ENCODE results near the gene FGFR3. TPM values are rescaled to one million over a fixed set of nuclear protein-coding genes. Genes with fewer than 3 reads are reported as not detected.

FGFR3 gene
- total RNA-seq, 8 experiments from 2014 or later = 0.76 to 39.4 (median 10.8) TPM

DNA sequence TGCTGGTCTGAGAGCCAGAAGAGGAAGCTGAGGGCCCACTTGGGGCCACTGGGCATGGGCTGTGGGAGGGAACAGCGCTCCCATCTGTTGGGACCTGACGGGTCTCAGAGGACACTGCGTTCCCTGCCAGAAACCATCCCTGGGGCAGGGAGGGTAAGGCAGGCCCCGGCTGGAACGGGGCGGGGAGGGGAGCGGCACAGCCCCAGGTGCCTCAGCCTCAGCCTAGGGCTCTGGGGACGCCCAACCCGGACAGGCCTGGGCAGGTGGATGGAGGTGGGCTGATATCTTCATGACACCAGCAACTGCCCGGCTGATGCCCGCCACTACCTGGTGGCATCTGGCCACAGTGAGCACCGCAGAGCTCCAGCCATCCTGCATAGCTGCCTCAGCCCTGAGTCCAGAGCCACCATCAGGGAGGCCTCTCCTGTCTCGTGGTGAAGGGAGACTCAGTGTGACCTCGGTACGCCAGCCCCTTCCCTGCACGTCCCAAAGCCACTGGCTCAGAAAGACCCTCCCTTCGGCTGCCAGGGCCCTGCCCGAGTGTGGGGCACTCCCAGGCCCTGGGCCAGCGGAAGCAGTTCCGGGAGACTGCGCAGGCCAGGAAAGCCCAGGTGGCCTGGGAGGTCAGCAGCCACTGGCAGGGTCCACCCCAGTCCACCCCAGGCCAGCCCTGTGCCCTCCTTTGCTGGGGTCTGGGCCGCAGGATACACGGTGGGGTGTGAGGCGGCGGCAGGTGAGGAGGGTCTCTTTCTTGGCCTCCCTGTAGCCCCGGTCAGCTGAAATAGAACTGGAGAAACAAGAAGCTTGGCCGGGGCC, 34.6 kb upstream of the FGFR3 start:
- in situ Hi-C loops (cut with MboI; ENCODE audit: low pct_unique_long_range_greater_than_20kb in 2 of 9, low sequenced_read_pairs in 9 of 9, unreplicated experiment in 9 of 9) = loop anchor here in 1 of 9 experiments (10.0 kb wide), 1 partner anchor 56 kb away; no protein-coding TSS in a partner anchor
- WGBS, 10 experiments = 94 to 100% (median 100%) methylated on average over 1 to 10 of the region's 27 CpGs; no CpG with 5 or more reads in 5 of the 10 experiments

DNA sequence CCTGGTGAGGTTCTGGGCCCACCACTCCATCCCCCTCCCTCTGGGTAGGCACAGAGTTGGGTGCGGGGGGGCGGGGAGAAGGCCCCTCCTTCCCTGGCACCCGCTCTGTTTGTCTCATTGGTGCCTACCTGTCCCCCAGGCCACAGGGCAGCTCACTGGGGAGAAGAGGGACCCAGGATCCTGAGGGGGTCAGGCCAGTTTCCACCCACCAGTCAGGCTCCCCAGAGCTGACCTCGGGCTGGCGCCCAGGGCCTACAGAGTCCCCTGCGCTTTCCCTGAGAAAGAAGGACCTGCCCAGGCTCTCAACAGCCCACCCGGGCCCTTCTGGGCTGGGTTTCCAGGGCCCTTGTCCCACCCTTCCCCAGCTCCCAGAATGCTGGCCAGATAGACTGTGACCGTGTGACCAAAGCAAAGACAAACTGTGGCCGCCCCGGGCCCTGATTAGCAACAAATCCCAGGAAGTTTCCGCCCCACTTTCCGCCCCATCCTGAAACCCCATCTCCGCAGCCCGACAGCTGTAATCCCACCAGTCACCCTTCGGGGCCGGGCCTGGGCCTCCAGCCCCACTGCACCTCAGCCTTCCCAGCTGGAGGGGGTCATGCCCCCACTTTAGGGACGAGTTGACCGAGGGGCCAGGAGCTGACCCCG, 33.8 kb upstream of the FGFR3 start:
- 88% methylated on average over 5 of the region's 19 CpGs; no CpG with 5 or more reads in 9 of the 10 experiments for WGBS, 10 experiments
- ATAC-seq (replicated peaks in 6 of 8) = no peak
- Histone ChIP-seq H3K4me3 (no peak overlapping the region), H3K4me1 (replicated peaks in 1 of 2) (peaks cover 46 to 61% of the 10 kb centered on the region in 2 donors), H3K27ac (peak overlapping the region in 1 of 2 donors; percentile 88)
- in situ Hi-C loops (cut with MboI; ENCODE audit: low pct_unique_long_range_greater_than_20kb in 2 of 9, low sequenced_read_pairs in 9 of 9, unreplicated experiment in 9 of 9) = loop anchor here in 1 of 9 experiments (10.0 kb wide), 1 partner anchor 56 kb away; no protein-coding TSS in a partner anchor

More for the DNA sequence above, 34.6 kb upstream of the FGFR3 start:
- peaks cover 42 to 62% of the 10 kb centered on the region in 2 donors for H3K4me1 ChIP-seq (replicated peaks in 1 of 2)
- ATAC-seq (replicated peaks in 6 of 8) = no peak
- H3K4me3 ChIP-seq = no peak overlapping the region
- H3K27ac ChIP-seq = peak overlapping the region in 1 of 2 donors; percentile 38

DNA sequence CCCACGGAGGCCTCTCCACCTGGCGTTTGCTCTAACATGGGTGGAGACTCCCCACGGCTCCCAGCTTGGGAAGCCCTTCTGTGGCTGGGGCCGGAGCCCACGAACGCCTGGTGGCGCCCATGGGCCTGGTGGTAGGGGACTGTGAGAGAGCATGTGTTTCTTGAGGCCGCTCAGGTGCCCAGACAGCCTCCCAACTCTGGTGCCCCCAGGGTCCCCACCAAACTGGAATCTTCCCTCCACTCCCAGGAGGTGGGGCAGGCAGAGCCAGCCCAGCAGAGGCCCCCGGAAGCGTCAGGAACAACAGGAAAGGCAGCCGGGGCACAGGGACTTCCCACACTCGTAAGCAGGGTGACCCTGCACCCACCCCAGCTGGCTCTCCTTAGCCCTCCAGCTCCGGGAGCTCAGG, 33.3 kb upstream of the FGFR3 start:
- peak in 3 of 8 experiments; percentile 11 to 19 (median 15) for ATAC-seq (replicated peaks in 6 of 8)
- WGBS, 10 experiments = 20 to 100% (median 75%) methylated on average over 1 to 3 of the region's 13 CpGs; no CpG with 5 or more reads in 6 of the 10 experiments
- in situ Hi-C loops (cut with MboI; ENCODE audit: low pct_unique_long_range_greater_than_20kb in 2 of 9, low sequenced_read_pairs in 9 of 9, unreplicated experiment in 9 of 9) = loop anchor here in 1 of 9 experiments (10.0 kb wide), 1 partner anchor 55 kb away; no protein-coding TSS in a partner anchor
- Histone ChIP-seq H3K27ac (peak overlapping the region in 1 of 2 donors; percentile 88), H3K4me3 (no peak overlapping the region), H3K4me1 (replicated peaks in 1 of 2) (peaks cover 46 to 61% of the 10 kb centered on the region in 2 donors)

GRCh38 chr4:1760521-1761071, 32.5 kb upstream of the FGFR3 start:
- H3K4me1 ChIP-seq (replicated peaks in 1 of 2) = peaks cover 46 to 63% of the 10 kb centered on the region in 2 donors
- WGBS, 10 experiments = 40% methylated on average over 1 of the region's 25 CpGs; no CpG with 5 or more reads in 9 of the 10 experiments

DNA sequence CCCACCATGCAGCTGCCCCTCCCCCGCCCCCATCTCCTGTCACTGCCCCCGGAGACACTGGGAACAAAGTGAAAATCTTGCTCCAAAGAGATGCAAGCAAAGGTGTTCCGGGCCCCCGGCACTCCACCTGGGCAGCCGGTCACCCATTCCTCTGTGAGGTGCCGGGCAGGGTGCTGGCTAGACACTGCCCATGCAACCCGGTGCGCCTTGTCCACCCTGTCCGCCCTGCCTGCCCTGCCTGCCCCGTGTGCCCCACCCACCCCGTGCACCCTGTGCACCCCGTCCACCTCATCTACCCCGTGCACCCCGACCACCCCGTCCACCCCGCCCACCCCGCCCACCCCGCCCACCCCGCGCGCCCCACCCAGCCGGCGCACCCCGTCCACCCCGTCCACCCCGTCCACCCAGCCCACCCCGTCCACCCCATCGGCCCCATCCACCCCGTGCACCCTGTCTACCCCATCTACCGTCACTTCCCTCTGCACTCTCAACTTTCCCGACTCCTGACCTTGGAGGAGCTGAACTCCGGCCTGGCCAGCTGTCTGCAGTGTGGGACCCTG, 31.9 kb upstream of the FGFR3 start:
- WGBS, 10 experiments = no CpG with 5 or more reads among the region's 32 CpGs
- Histone ChIP-seq H3K27ac (no peak overlapping the region), H3K4me3 (no peak overlapping the region), H3K4me1 (replicated peaks in 1 of 2) (peaks cover 47 to 65% of the 10 kb centered on the region in 2 donors)
- ATAC-seq (replicated peaks in 6 of 8) = peak in 4 of 8 experiments; percentile 1 to 4 (median 2)
- in situ Hi-C loops (cut with MboI; ENCODE audit: low pct_unique_long_range_greater_than_20kb in 2 of 9, low sequenced_read_pairs in 9 of 9, unreplicated experiment in 9 of 9) = no loop called here

More at GRCh38 chr4:1760521-1761071, 32.5 kb upstream of the FGFR3 start:
- peak in 5 of 8 experiments; percentile 80 to 87 (median 82) for ATAC-seq (replicated peaks in 6 of 8)
- in situ Hi-C loops (cut with MboI; ENCODE audit: low pct_unique_long_range_greater_than_20kb in 2 of 9, low sequenced_read_pairs in 9 of 9, unreplicated experiment in 9 of 9) = no loop called here
- Histone ChIP-seq H3K4me3 (no peak overlapping the region), H3K27ac (peak overlapping the region in 1 of 2 donors; percentile 88)

DNA sequence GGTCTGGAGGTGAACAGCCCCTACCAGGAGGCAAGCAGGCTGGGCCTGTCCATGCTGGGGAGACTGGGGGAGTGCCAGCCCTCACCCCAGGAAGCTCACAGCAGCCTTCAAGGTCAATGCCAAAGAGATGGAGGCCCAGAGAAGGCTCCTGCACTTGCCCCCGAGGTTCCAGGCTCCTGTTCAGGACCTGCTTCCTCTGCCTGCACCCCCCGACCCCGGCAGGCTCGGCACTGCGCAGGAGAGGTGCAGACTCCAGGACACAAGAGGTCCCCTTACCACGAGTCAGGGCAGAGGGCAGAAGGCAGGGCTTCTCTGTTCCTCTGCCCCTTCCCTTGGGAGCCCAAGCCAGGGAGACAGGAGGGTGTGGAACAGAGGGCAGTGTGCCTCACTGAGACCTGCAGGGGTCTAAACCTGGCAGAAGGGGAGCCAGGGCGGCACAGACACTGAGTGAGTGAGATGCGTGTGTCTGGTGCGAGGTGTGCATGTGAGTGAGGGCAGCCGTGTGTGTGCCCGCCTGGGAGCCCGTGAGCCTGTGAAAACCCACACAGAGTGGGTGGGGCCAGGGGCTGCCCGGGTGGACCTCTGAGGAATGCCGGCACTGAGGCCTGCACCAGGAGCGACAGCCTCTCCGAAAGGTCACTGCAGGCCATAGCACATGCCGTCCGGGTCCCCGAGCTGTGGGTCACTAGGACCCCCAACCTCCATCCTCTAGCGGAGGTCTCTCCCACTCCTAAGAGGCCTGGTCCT, 30.7 kb upstream of the FGFR3 start:
- H3K4me1 ChIP-seq (replicated peaks in 1 of 2) = peaks cover 56 to 69% of the 10 kb centered on the region in 2 donors
- in situ Hi-C loops (cut with MboI; ENCODE audit: low pct_unique_long_range_greater_than_20kb in 2 of 9, low sequenced_read_pairs in 9 of 9, unreplicated experiment in 9 of 9) = no loop called here
- WGBS, 10 experiments = 17 to 100% (median 87%) methylated on average over 1 to 3 of the region's 20 CpGs; no CpG with 5 or more reads in 6 of the 10 experiments

GRCh38 chr4:1763070-1763549, 30.0 kb upstream of the FGFR3 start:
- no CpG with 5 or more reads among the region's 31 CpGs for WGBS, 10 experiments
- Histone ChIP-seq H3K27ac (no peak overlapping the region), H3K4me1 (replicated peaks in 1 of 2) (peaks cover 58 to 68% of the 10 kb centered on the region in 2 donors), H3K4me3 (no peak overlapping the region)
- no peak for ATAC-seq (replicated peaks in 6 of 8)
- in situ Hi-C loops (cut with MboI; ENCODE audit: low pct_unique_long_range_greater_than_20kb in 2 of 9, low sequenced_read_pairs in 9 of 9, unreplicated experiment in 9 of 9) = no loop called here

More for the DNA sequence above, 30.7 kb upstream of the FGFR3 start:
- Histone ChIP-seq H3K4me3 (no peak overlapping the region), H3K27ac (no peak overlapping the region)
- ATAC-seq (replicated peaks in 6 of 8) = no peak

- 5% methylated on average over 4 of the region's 36 CpGs; no CpG with 5 or more reads in 9 of the 10 experiments for WGBS, 10 experiments
- in situ Hi-C loops (cut with MboI; ENCODE audit: low pct_unique_long_range_greater_than_20kb in 2 of 9, low sequenced_read_pairs in 9 of 9, unreplicated experiment in 9 of 9) = no loop called here
- H3K4me1 ChIP-seq (replicated peaks in 1 of 2) = peaks cover 61 to 68% of the 10 kb centered on the region in 2 donors
- peak overlapping the region in 1 of 2 donors; percentile 11 for H3K27ac ChIP-seq
- H3K4me3 ChIP-seq = no peak overlapping the region
- ATAC-seq (replicated peaks in 6 of 8) = peak in 7 of 8 experiments; percentile 1 to 74 (median 14)
Measured at GRCh38 chr4:1763550-1764080, 29.5 kb upstream of the FGFR3 start.

GRCh38 chr4:1764670-1765069, 28.4 kb upstream of the FGFR3 start:
- Histone ChIP-seq H3K4me1 (replicated peaks in 1 of 2) (peaks cover 59 to 68% of the 10 kb centered on the region in 2 donors), H3K27ac (no peak overlapping the region), H3K4me3 (no peak overlapping the region)
- ATAC-seq (replicated peaks in 6 of 8) = no peak
- in situ Hi-C loops (cut with MboI; ENCODE audit: low pct_unique_long_range_greater_than_20kb in 2 of 9, low sequenced_read_pairs in 9 of 9, unreplicated experiment in 9 of 9) = no loop called here
- WGBS, 10 experiments = 67% methylated on average over 1 of the region's 9 CpGs; no CpG with 5 or more reads in 9 of the 10 experiments

GRCh38 chr4:1765409-1766072, 27.6 kb upstream of the FGFR3 start:
- H3K4me1 ChIP-seq (replicated peaks in 1 of 2) = peaks cover 58 to 62% of the 10 kb centered on the region in 2 donors
- H3K27ac ChIP-seq = peak overlapping the region in 1 of 2 donors; percentile 75
- ATAC-seq (replicated peaks in 6 of 8) = no peak
- H3K4me3 ChIP-seq = no peak overlapping the region
- in situ Hi-C loops (cut with MboI; ENCODE audit: low pct_unique_long_range_greater_than_20kb in 2 of 9, low sequenced_read_pairs in 9 of 9, unreplicated experiment in 9 of 9) = no loop called here
- 90% methylated on average over 4 of the region's 10 CpGs; no CpG with 5 or more reads in 9 of the 10 experiments for WGBS, 10 experiments

All from motor neuron (in vitro differentiated cells).